Measurements from ENCODE around the gene MSI2.

DNA sequence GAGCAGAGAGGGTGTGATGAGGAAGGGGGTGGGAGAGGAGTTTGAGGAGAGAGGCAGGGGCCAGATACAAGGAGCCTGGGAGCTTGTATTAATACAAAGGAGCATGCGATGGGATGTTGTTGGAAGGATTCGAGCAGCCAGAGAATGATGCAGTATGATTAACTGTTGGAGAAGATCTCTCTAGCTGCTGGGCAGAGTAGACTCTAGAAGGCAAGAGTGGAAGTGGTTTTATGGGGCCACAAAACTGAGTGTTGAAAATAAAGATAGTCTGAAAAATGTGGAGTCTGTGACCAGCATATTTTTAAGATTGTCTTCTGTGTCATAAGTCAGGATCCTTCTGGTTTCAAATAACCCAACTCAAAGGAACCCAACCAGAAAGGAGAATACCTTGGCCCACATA is 98.3 kb downstream of the MSI2 start:
- TF ChIP-seq CTCF (IDR thresholded peaks at IDR 0.05) (no peak), POLR2AphosphoS5 (IDR thresholded peaks at IDR 0.05) (no peak), POLR2A (IDR thresholded peaks at IDR 0.05) (no peak)

All from suprapubic skin (tissue), 4 donors.